ENCODE measurements around the gene PSME1. TPM values are rescaled to one million over a fixed set of nuclear protein-coding genes. Genes with fewer than 3 reads are reported as not detected.

The PSME1 gene
- total and polyA plus RNA-seq, 2 donors (not counting 3 experiments of a cell fraction or from before 2014, with no cell fraction given) = 98.1 to 135 TPM

GRCh38 chr14:24113801-24114531 lies 22.0 kb upstream of the PSME1 start:
- H3K79me2 ChIP-seq (ENCODE audit: control insufficient read depth, insufficient read depth, low read length) = no peaks in the 10 kb centered on the region
- peak overlapping the region; percentile 88 for H3K27ac ChIP-seq (ENCODE audit: insufficient read depth, low read depth, low read length)
- FAIRE-seq (no peak), DNase-seq (ENCODE audit: low read depth, low spot score) (no peak)
- H3K4me3 ChIP-seq (replicated peaks in 1 of 3; ENCODE audit: insufficient read depth in 1 of 3, low read depth in 1 of 3, low read length in 3 of 3) = peak overlapping the region; percentile 46 to 92 (median 84)
- H2AFZ ChIP-seq (ENCODE audit: low read depth, low read length) = peak overlapping the region; percentile 97
- POLR2A ChIA-PET = interaction anchor here (0.8 to 2.3 kb wide), 6 partner anchors 9 to 32 kb away, joined by 3 to 13 read pairs (median 10); partner anchors contain the start of genes EMC9, PCK2, PSME1 and PSME2
- CTCF ChIA-PET = interaction anchor here (1.1 to 3.3 kb wide), 15 partner anchors 9 to 318 kb away, joined by 3 to 27 read pairs (median 7); partner anchors contain the start of genes EMC9, IRF9, PCK2 and PSME1
- TF ChIP-seq FOS (IDR thresholded peaks at IDR 0.05; ENCODE audit: borderline replicate concordance, insufficient read depth, low read length) (no peak), POLR2A (IDR thresholded peaks at IDR 0.05; ENCODE audit: low read depth, low read length) (peak; percentile 79), POLR2AphosphoS5 (IDR thresholded peaks at IDR 0.05; ENCODE audit: insufficient read depth, low read depth, low read length) (peak; percentile 45), JUN (IDR thresholded peaks at IDR 0.05; ENCODE audit: borderline replicate concordance, insufficient read depth, insufficient read length, low read depth) (no peak)
- H3K9me1 ChIP-seq (replicated peaks; ENCODE audit: control insufficient read depth, extremely low read depth, insufficient read depth, low read length) = no peaks in the 10 kb centered on the region
- H3K4me2 ChIP-seq (ENCODE audit: insufficient read depth, low read length) = peak overlapping the region; percentile 90
- intact Hi-C loops (cut with micrococcal nuclease) = loop anchor here (1.0 to 5.0 kb wide), 8 partner anchors 20 to 1182 kb away; partner anchors contain the start of genes DHRS1, EMC9, IPO4 and IRF9
- H3K9me3 ChIP-seq (replicated peaks; ENCODE audit: control insufficient read depth, insufficient read depth, low read length) = no peaks in the 10 kb centered on the region
- dilution Hi-C loops (cut with MboI; ENCODE audit: extremely low pct_ligation_motif_present, low sequenced_read_pairs) = no loop called here
- H3K9ac ChIP-seq (replicated peaks; ENCODE audit: extremely low read depth, insufficient read depth, low read length) = peak overlapping the region; percentile 88
- no peaks in the 10 kb centered on the region for H4K20me1 ChIP-seq (replicated peaks; ENCODE audit: control insufficient read depth, extremely low read depth, insufficient read depth, low read length)
- peaks cover 14% of the 10 kb centered on the region for H3K4me1 ChIP-seq (ENCODE audit: control insufficient read depth, extremely low read depth, insufficient read depth, low read length)
- no peaks in the 10 kb centered on the region for H3K27me3 ChIP-seq (ENCODE audit: control insufficient read depth in 2 of 2, insufficient read depth in 2 of 2, low read length in 2 of 2)
- peaks cover 4 to 9% of the 10 kb centered on the region in 2 experiments for H3K36me3 ChIP-seq (ENCODE audit: control insufficient read depth in 2 of 2, extremely low read depth in 1 of 2, insufficient read depth in 2 of 2, low read length in 2 of 2)
- TSS peak; percentile 64 for BruUV-seq (replicated peaks)

All from endothelial cell of umbilical vein (primary cell).